ENCODE results near the gene SCNN1A.

- TF ChIP-seq CTCF (IDR thresholded peaks at IDR 0.05) (no peak), EP300 (IDR thresholded peaks at IDR 0.05) (peak; percentile 94), POLR2A (IDR thresholded peaks at IDR 0.05) (peak in 1 of 4 donors; percentile 34)
These were observed 39.1 kb downstream of the SCNN1A start for GRCh38 chr12:6336079-6336888.
